A673 (cell line): ENCODE data around the gene RALGAPA1.

ENCODE experiments used
- EZH2 ChIP-seq: fragments of 200-600 bp; sonication (generic); IDR thresholded peaks from 2 replicates; pipeline ENCODE4 v1.6.1; 2017; ENCODE audit warnings: borderline replicate concordance, low read depth, mild to moderate bottlenecking, mixed read lengths, antibody characterized with exemption, low read length; ENCODE audit not compliant: poor library complexity, severe bottlenecking
- TF ChIP-seq, protein P1 (sequence below): fragments of 300-800, 200-600 bp; sonication (generic); conservative IDR thresholded peaks from 2 replicates; pipeline ENCODE4 v1.5.1; 2017; ENCODE audit warnings: low read depth, mild to moderate bottlenecking, antibody characterized with exemption, low read length, moderate library complexity, mixed read lengths

DNA sequence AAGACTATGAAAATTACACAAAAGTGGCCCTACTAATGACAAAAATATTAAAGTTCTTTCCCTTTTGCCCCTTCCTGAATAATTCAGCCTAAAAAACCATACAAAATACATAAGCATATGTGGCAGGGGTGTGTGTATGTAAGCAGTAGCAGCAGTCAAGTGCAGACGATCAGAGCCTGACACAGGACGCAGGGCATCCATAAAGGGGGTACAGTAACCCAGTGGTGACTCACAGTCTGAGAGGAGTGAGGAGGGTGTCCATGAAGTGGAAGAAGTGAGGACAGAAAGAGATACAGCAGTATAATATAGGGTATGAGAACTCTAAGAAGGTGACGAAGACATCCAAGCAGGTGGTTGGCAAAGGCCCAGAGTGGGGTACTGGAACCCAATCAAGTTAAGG, 56.7 kb downstream of the RALGAPA1 start:
- TF ChIP-seq, protein P1, sequence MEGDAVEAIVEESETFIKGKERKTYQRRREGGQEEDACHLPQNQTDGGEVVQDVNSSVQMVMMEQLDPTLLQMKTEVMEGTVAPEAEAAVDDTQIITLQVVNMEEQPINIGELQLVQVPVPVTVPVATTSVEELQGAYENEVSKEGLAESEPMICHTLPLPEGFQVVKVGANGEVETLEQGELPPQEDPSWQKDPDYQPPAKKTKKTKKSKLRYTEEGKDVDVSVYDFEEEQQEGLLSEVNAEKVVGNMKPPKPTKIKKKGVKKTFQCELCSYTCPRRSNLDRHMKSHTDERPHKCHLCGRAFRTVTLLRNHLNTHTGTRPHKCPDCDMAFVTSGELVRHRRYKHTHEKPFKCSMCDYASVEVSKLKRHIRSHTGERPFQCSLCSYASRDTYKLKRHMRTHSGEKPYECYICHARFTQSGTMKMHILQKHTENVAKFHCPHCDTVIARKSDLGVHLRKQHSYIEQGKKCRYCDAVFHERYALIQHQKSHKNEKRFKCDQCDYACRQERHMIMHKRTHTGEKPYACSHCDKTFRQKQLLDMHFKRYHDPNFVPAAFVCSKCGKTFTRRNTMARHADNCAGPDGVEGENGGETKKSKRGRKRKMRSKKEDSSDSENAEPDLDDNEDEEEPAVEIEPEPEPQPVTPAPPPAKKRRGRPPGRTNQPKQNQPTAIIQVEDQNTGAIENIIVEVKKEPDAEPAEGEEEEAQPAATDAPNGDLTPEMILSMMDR = no peak
- TF ChIP-seq EZH2 = no peak
